PC-3 (cell line): ENCODE data around the gene MX1. TPM values are rescaled to one million over a fixed set of nuclear protein-coding genes. Genes with fewer than 3 reads are reported as not detected.

Experiments
- ATAC-seq: fragments of 200-7000 bp; cut with Tn5 transposase; 2 replicates; pipeline ENCODE4 v1.9.1; 2020; ENCODE audit warnings: mild to moderate bottlenecking, moderate library complexity
- BruUV-seq: library from RNA; stranded (reverse); fragments of 400-500 nt; replicated peaks from 2 replicates; lab custom pipeline; 2021; lab: Mats Ljungman, UMichigan
- CTCF ChIA-PET: fragments of 300-600 bp; sonication (Branson Sonifier 250); formaldehyde crosslinking; loops from one replicate; lab custom pipeline; 2022; ENCODE audit warnings: antibody characterized with exemption; lab: Charles Lee
- POLR2A ChIA-PET: fragments of 300-600 bp; sonication (Branson Sonifier 250); formaldehyde crosslinking; loops from one replicate; lab custom pipeline; 2022; ENCODE audit warnings: antibody characterized with exemption; ENCODE audit not compliant: unreplicated experiment; lab: Charles Lee
- DNase-seq: peaks from one replicate; pipeline ENCODE4 v3.0.0-alpha.2; 2015
- H2AFZ ChIP-seq: fragments of 300-600 bp; sonication (generic); 2 replicates; pipeline ENCODE4 v1.6.0; 2016; ENCODE audit warnings: antibody characterized with exemption, low read length
- H3F3A ChIP-seq: fragments of 300-600 bp; sonication (generic); one replicate; pipeline ENCODE4 v1.6.0; 2017; ENCODE audit warnings: antibody characterized with exemption, low read length, control low read depth, mild to moderate bottlenecking; ENCODE audit not compliant: unreplicated experiment
- H3K27ac ChIP-seq: fragments of 300-600 bp; sonication (generic); 2 replicates; pipeline ENCODE4 v1.5.1; 2016; ENCODE audit warnings: mild to moderate bottlenecking, low read length
- H3K27me3 ChIP-seq: fragments of 300-600 bp; sonication (generic); 2 replicates; pipeline ENCODE4 v1.6.1; 2016; ENCODE audit warnings: low read length, mixed read lengths
- H3K36me3 ChIP-seq: fragments of 300-600 bp; sonication (generic); 2 replicates; pipeline ENCODE4 v1.6.1; 2016; ENCODE audit warnings: low read depth, mixed run types, low read length, mixed read lengths
- H3K4me1 ChIP-seq: fragments of 300-600 bp; sonication (generic); 2 replicates; pipeline ENCODE4 v1.5.1; 2016; ENCODE audit warnings: low read length; ENCODE audit not compliant: insufficient read depth
- H3K4me2 ChIP-seq: fragments of 300-600 bp; sonication (generic); 2 replicates; pipeline ENCODE4 v1.6.0; 2016; ENCODE audit warnings: low read length
- H3K4me3 ChIP-seq: fragments of 300-600 bp; sonication (generic); 2 replicates; pipeline ENCODE4 v1.5.1; 2016; ENCODE audit warnings: mild to moderate bottlenecking, low read length, mixed read lengths
- H3K79me2 ChIP-seq: fragments of 300-600 bp; sonication (generic); 2 replicates; pipeline ENCODE4 v1.6.1; 2017; ENCODE audit warnings: low read length, mixed read lengths
- H3K9ac ChIP-seq: fragments of 300-600 bp; sonication (generic); 2 replicates; pipeline ENCODE4 v1.6.0; 2016; ENCODE audit warnings: mild to moderate bottlenecking, low read length
- H3K9me2 ChIP-seq: fragments of 300-600 bp; sonication (generic); replicated peaks from 2 replicates; pipeline ENCODE4 v1.6.1; 2016; ENCODE audit warnings: mixed run types, low read length, mixed read lengths
- H3K9me3 ChIP-seq: fragments of 300-600 bp; sonication (generic); 2 replicates; pipeline ENCODE4 v1.6.1; 2016; ENCODE audit warnings: low read length, mixed read lengths
- H4K20me1 ChIP-seq: fragments of 300-600 bp; sonication (generic); 2 replicates; pipeline ENCODE4 v1.6.1; 2016; ENCODE audit warnings: low read length, mixed read lengths
- EZH2 ChIP-seq: fragments of 300-600 bp; sonication (generic); IDR thresholded peaks from one replicate; pipeline ENCODE4 v1.6.1; 2017; ENCODE audit warnings: antibody characterized with exemption, mild to moderate bottlenecking, low read length; ENCODE audit not compliant: unreplicated experiment
- EZH2phosphoT487 ChIP-seq: fragments of 300-600 bp; sonication (generic); IDR thresholded peaks from 2 replicates; pipeline ENCODE4 v1.6.1; 2018; ENCODE audit warnings: mild to moderate bottlenecking, antibody characterized with exemption, low read length, borderline replicate concordance
- intact Hi-C: fragments of 100-400 bp; cut with micrococcal nuclease; formaldehyde crosslinking; loops from 2 replicates; pipeline ENCODE4 v1.9.0; 2023
- total RNA-seq: library from RNA; depleted of rRNA; stranded (reverse); fragments of >200 nt; gene quantifications from 2 replicates; pipeline ENCODE4 v1.2.3, GENCODE V29; 2014
- TF ChIP-seq, protein P1 (sequence below): fragments of 300-600 bp; sonication (generic); conservative IDR thresholded peaks from 2 replicates; pipeline ENCODE4 v1.5.1; 2017; ENCODE audit warnings: antibody characterized with exemption, low read depth, mild to moderate bottlenecking, low read length

Gene MX1
- total RNA-seq, 1 experiment from 2014 or later, result 12.6 TPM

DNA sequence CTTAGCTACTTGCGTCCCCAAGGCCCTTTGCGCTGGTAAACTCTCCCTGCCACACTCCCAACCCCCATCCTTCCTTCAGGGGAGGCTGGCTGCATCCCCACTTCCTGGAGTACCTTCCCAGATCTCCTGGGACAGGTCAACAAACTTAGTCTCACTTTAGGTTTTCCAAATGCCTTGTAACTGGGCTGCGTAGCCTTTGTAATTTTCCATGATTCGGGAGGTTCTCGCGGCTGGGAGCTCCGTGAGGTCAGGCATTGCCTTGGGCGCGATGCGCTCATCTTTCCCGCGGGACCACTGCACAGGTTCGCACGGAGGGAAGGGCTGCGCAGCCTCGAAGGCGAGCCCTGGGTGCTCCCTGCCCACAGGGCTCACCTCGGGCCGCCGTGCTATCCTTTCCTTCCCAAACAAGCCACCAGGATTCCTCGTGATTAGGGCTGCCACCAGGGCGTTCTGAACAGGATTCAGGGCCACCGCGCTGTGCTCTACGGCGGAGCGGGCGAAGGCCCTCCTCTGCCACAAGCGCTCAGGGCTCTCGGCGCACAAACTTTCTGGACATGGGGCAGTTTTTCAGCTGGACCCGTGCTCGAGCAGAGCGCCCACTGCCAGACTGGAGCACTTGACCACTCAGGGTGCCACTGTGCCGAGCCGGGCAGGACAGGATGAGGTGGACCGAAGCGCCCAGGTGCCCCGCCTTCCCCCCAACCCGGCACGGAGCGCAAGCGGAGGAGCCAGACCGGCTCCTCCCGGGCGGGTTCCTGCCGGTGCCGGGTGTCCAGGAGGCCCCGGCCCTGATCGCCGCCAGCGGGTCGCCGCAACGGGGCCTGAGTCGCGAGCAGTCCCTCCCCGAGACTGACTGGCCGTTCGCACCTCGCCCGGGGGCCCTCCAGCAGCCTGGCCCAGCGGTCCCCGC lies 80.8 kb downstream of the MX1 start:
- ATAC-seq, result peak; percentile 48
- DNase-seq, result peak; percentile 51
- peak overlapping the region; percentile 96 for H3K4me2 ChIP-seq
- intact Hi-C loops, result loop anchor here (5.0 to 10.0 kb wide), 2 partner anchors 168 to 260 kb away; partner anchors contain the start of gene RIPK4
- peaks cover 32% of the 10 kb centered on the region for H3K4me1 ChIP-seq
- no peaks in the 10 kb centered on the region for H4K20me1 ChIP-seq
- TF ChIP-seq EZH2phosphoT487 (no peak), EZH2 (no peak)
- TF ChIP-seq, protein P1, sequence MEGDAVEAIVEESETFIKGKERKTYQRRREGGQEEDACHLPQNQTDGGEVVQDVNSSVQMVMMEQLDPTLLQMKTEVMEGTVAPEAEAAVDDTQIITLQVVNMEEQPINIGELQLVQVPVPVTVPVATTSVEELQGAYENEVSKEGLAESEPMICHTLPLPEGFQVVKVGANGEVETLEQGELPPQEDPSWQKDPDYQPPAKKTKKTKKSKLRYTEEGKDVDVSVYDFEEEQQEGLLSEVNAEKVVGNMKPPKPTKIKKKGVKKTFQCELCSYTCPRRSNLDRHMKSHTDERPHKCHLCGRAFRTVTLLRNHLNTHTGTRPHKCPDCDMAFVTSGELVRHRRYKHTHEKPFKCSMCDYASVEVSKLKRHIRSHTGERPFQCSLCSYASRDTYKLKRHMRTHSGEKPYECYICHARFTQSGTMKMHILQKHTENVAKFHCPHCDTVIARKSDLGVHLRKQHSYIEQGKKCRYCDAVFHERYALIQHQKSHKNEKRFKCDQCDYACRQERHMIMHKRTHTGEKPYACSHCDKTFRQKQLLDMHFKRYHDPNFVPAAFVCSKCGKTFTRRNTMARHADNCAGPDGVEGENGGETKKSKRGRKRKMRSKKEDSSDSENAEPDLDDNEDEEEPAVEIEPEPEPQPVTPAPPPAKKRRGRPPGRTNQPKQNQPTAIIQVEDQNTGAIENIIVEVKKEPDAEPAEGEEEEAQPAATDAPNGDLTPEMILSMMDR, result no peak
- no peaks in the 10 kb centered on the region for H3K36me3 ChIP-seq
- H2AFZ ChIP-seq, result peak overlapping the region; percentile 81
- BruUV-seq, result TSS peak; percentile 21
- ChIA-PET CTCF (interaction anchor here (1.8 kb wide), 1 partner anchor 73 kb away, joined by 4 read pairs; no protein-coding TSS in a partner anchor), POLR2A (interaction anchor here (0.6 kb wide), 1 partner anchor 74 kb away, joined by 4 read pairs; no protein-coding TSS in a partner anchor)
- H3K27me3 ChIP-seq, result no peaks in the 10 kb centered on the region
- peak overlapping the region; percentile 12; the same call in 1 of the 2 replicates for H3K27ac ChIP-seq
- peak overlapping the region; percentile 83 for H3K4me3 ChIP-seq
- peak overlapping the region; percentile 51 for H3K9ac ChIP-seq
- H3K9me3 ChIP-seq, result no peaks in the 10 kb centered on the region
- H3F3A ChIP-seq, result no peaks in the 10 kb centered on the region
- H3K79me2 ChIP-seq, result peaks cover 8% of the 10 kb centered on the region
- H3K9me2 ChIP-seq, result no peaks in the 10 kb centered on the region

DNA sequence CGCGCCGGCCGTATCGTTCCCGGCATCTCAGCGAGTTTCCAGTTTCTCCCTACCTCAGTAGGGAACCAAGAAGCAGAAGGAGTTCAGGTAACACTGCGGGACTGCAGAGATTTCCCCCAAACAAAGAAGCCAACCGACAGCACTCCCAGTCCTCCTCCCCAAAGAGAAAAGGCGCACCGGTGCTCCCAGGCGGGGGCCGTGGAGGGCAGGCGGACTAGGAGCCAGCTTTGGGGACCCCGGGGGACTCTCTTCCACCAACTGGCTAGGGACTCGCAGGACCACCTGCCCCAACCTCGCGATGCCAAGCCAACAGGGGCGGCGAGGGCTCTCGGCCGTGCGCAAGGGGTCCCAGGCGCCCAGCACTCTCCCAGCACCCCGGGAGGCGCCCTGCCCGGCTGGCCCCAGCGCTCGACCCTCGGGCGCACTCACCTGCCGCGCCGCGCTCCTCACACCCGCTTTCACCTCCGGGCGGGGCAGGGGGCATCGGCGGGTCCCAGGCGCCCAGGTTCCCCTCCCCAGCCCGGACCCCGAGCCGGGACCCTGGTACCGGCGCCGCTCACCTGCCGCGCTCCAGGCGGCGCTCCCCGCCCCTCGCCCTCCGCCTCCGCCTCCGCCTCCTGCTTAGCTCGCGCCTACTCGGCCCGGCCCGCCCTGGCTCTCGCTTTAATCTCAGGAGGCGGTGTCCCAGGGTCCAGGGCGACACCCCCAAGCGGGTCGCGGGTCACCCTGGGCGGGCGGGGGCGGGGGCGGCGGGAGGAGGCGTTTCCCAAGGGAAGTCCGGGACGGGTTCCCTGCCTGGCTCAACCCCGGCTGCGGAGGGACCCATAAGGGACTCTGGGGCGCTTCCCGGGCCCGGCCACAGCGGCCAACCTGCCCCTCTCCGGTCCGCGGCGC lies 81.7 kb downstream of the MX1 start, which contains the start of gene TMPRSS2:
TMPRSS2 (minus strand) TSS at position 638 of the 894 bp plus-strand sequence. CDS start 10,025 bp downstream, outside the sequence.
- Histone ChIP-seq H3K4me3 (peak within 1 kb of the TSS; percentile 83), H3K4me2 (peak within 1 kb of the TSS; percentile 96), H2AFZ (peak within 1 kb of the TSS; percentile 83), H3K4me1 (peaks cover 23% of the 10 kb centered on the region), H3K27ac (peak within 1 kb of the TSS; percentile 12; the same call in 1 of the 2 replicates), H4K20me1 (no peaks in the 10 kb centered on the region), H3K27me3 (no peaks in the 10 kb centered on the region), H3K9me3 (no peaks in the 10 kb centered on the region), H3K9me2 (no peaks in the 10 kb centered on the region), H3K36me3 (no peaks in the 10 kb centered on the region), H3F3A (no peaks in the 10 kb centered on the region), H3K79me2 (peaks cover 8% of the 10 kb centered on the region), H3K9ac (peak within 1 kb of the TSS; percentile 61)
- ChIA-PET CTCF (interaction anchor here (1.0 to 1.8 kb wide), 3 partner anchors 73 to 105 kb away, joined by 3 to 7 read pairs (median 4); no protein-coding TSS in a partner anchor), POLR2A (interaction anchor here (0.6 to 1.0 kb wide), 4 partner anchors 27 to 75 kb away, joined by 4 to 8 read pairs (median 6); no protein-coding TSS in a partner anchor)
- peak; percentile 68 for DNase-seq
- peak; percentile 80 for ATAC-seq
- no TSS peak for BruUV-seq
- intact Hi-C loops, result loop anchor here (1.0 to 10.0 kb wide), 3 partner anchors 73 to 260 kb away; partner anchors contain the start of gene RIPK4
- TF ChIP-seq EZH2, result no peak
- no peak for TF ChIP-seq EZH2phosphoT487
